MV-4-11 (cell line): ENCODE data around the gene HAND2.

Experiments
- DNase-seq: peaks from one replicate; lab custom pipeline; 2025; lab: John Stamatoyannopoulos, UW

Gene HAND2

GRCh38 chr4:173502282-173502681 lies 27.7 kb downstream of the HAND2 start:
- no peak for DNase-seq

- DNase-seq = no peak
Observed at GRCh38 chr4:173501592-173502150, 28.4 kb downstream of the HAND2 start.

GRCh38 chr4:173500841-173501591 lies 29.0 kb downstream of the HAND2 start:
- no peak for DNase-seq

- DNase-seq = no peak
Observed at GRCh38 chr4:173499658-173500535, 30.1 kb downstream of the HAND2 start.

- no peak for DNase-seq
Observed at GRCh38 chr4:173498771-173499170, 31.3 kb downstream of the HAND2 start.

- DNase-seq = peak; percentile 65
Observed at GRCh38 chr4:173498023-173498422, 32.0 kb downstream of the HAND2 start.

- DNase-seq = peak; percentile 35
Observed at GRCh38 chr4:173494013-173494970, 35.7 kb downstream of the HAND2 start.

GRCh38 chr4:173493041-173493440 lies 37.0 kb downstream of the HAND2 start:
- DNase-seq = no peak

- no peak for DNase-seq
Observed at GRCh38 chr4:173492315-173492714, 37.7 kb downstream of the HAND2 start.

GRCh38 chr4:173490817-173491528 lies 39.1 kb downstream of the HAND2 start:
- DNase-seq = peak; percentile 86

- peak; percentile 89 for DNase-seq
Observed at GRCh38 chr4:173490256-173490655, 39.8 kb downstream of the HAND2 start.

GRCh38 chr4:173489514-173489913 lies 40.5 kb downstream of the HAND2 start:
- DNase-seq = no peak

GRCh38 chr4:173488656-173489055 lies 41.4 kb downstream of the HAND2 start:
- DNase-seq = no peak

- DNase-seq = no peak
Observed at GRCh38 chr4:173488074-173488473, 42.0 kb downstream of the HAND2 start.

- no peak for DNase-seq
Observed at GRCh38 chr4:173486714-173487392, 43.2 kb downstream of the HAND2 start.

GRCh38 chr4:173485164-173485563 lies 44.9 kb downstream of the HAND2 start:
- no peak for DNase-seq

- no peak for DNase-seq
Observed at GRCh38 chr4:173482330-173482931, 47.6 kb downstream of the HAND2 start.

GRCh38 chr4:173478913-173479283 lies 51.1 kb downstream of the HAND2 start:
- DNase-seq = no peak

GRCh38 chr4:173478201-173478912 lies 51.7 kb downstream of the HAND2 start:
- no peak for DNase-seq
